OCI-LY7 (cell line): ENCODE measurements around the gene SCGB3A1. TPM values are rescaled to one million over a fixed set of nuclear protein-coding genes. Genes with fewer than 3 reads are reported as not detected.

Experiments
- BruUV-seq: library from RNA; stranded (reverse); fragments of 400-500 nt; replicated peaks from 2 replicates; lab custom pipeline; 2021; lab: Mats Ljungman, UMichigan
- CTCF ChIA-PET: fragments of 300-600 bp; sonication (Branson Sonifier 250); formaldehyde crosslinking; loops from one replicate; lab custom pipeline; 2022; ENCODE audit warnings: antibody characterized with exemption; ENCODE audit not compliant: unreplicated experiment; lab: Charles Lee
- POLR2A ChIA-PET: fragments of 300-600 bp; sonication (Branson Sonifier 250); formaldehyde crosslinking; loops from one replicate; lab custom pipeline; 2022; ENCODE audit warnings: antibody characterized with exemption; lab: Charles Lee
- DNase-seq: peaks from one replicate; pipeline ENCODE4 v3.0.0-alpha.2; 2015; ENCODE audit warnings: low spot score
- H2AFZ ChIP-seq: fragments of 200-600 bp; sonication (generic), shearing (Covaris generic); 2 replicates; pipeline ENCODE4 v1.6.1; 2014; ENCODE audit warnings: mild to moderate bottlenecking, antibody characterized with exemption, low read length, moderate library complexity
- H3K27ac ChIP-seq: fragments of 200-600 bp; sonication (generic); 2 replicates; pipeline ENCODE4 v1.5.1; 2014; ENCODE audit warnings: mixed run types, low read depth, mild to moderate bottlenecking, moderate library complexity, low read length, inconsistent platforms; ENCODE audit not compliant: poor library complexity, severe bottlenecking
- H3K36me3 ChIP-seq: fragments of 200-600 bp; sonication (generic); 2 replicates; pipeline ENCODE4 v1.6.1; 2014; ENCODE audit warnings: mild to moderate bottlenecking, antibody characterized with exemption, low read length, moderate library complexity, mixed read lengths; ENCODE audit not compliant: insufficient read depth
- H3K4me1 ChIP-seq: fragments of 200-600 bp; sonication (generic); 2 replicates; pipeline ENCODE4 v1.5.1; 2014; ENCODE audit warnings: mild to moderate bottlenecking, low read length; ENCODE audit not compliant: insufficient read depth, poor library complexity, severe bottlenecking
- H3K4me2 ChIP-seq: fragments of 200-600 bp; sonication (generic); 2 replicates; pipeline ENCODE4 v1.6.1; 2014; ENCODE audit warnings: mild to moderate bottlenecking, low read length
- H3K4me3 ChIP-seq: fragments of 200-600 bp; sonication (generic); 2 replicates; pipeline ENCODE4 v1.5.1; 2014; ENCODE audit warnings: mild to moderate bottlenecking, low read depth, low read length; ENCODE audit not compliant: poor library complexity, severe bottlenecking
- H3K79me2 ChIP-seq: fragments of 200-600 bp; sonication (generic); 2 replicates; pipeline ENCODE4 v1.6.1; 2016; ENCODE audit warnings: low read depth, mild to moderate bottlenecking, low read length, moderate library complexity, mixed read lengths; ENCODE audit not compliant: insufficient read depth
- H3K9me2 ChIP-seq: fragments of 200-600 bp; sonication (generic); 2 replicates; pipeline ENCODE4 v1.6.1; 2016; ENCODE audit warnings: mild to moderate bottlenecking, low read length, mixed read lengths; ENCODE audit not compliant: insufficient read depth
- H3K9me3 ChIP-seq: fragments of 200-600 bp; sonication (generic); 2 replicates; pipeline ENCODE4 v1.6.1; 2014; ENCODE audit warnings: mild to moderate bottlenecking, mixed run types, low read length, mixed read lengths
- H4K20me1 ChIP-seq: fragments of 200-600 bp; sonication (generic); 2 replicates; pipeline ENCODE4 v1.6.1; 2014; ENCODE audit warnings: mild to moderate bottlenecking, antibody characterized with exemption, low read length, moderate library complexity, mixed read lengths; ENCODE audit not compliant: insufficient read depth
- CTCF ChIP-seq: fragments of 200-600 bp; sonication (generic); conservative IDR thresholded peaks from 2 replicates; pipeline ENCODE4 v1.5.1; 2014; ENCODE audit warnings: mild to moderate bottlenecking, antibody characterized with exemption, low read length, moderate library complexity, mixed read lengths
- EZH2phosphoT487 ChIP-seq: fragments of 200-600 bp; sonication (generic); IDR thresholded peaks from 2 replicates; pipeline ENCODE4 v1.6.1; 2018; ENCODE audit warnings: low read depth, borderline replicate concordance, mild to moderate bottlenecking, mixed run types, antibody characterized with exemption, low read length, moderate library complexity, mixed read lengths
- intact Hi-C: fragments of 100-400 bp; cut with micrococcal nuclease; formaldehyde crosslinking; loops from one replicate; pipeline ENCODE4 v1.10.0; 2022; ENCODE audit not compliant: unreplicated experiment
- total RNA-seq, 2 experiments: library from RNA; depleted of rRNA in 1 of 2; stranded (reverse); fragments of >200 nt in 1 of 2; shearing (Covaris generic) in 1 of 2; gene quantifications; 2 replicates each; pipeline ENCODE4 v1.2.3, GENCODE V29; 2014 to 2022

The SCGB3A1 gene
- total RNA-seq, 2 experiments from 2014 or later = not detected

- no peaks in the 10 kb centered on the region for H3K4me1 ChIP-seq
- no TSS peak for BruUV-seq
- intact Hi-C loops = no loop called here
- no peaks in the 10 kb centered on the region for H3K36me3 ChIP-seq
- no peaks in the 10 kb centered on the region for H3K79me2 ChIP-seq
- H3K4me2 ChIP-seq = no peak overlapping the region
- TF ChIP-seq CTCF = no peak
- no peak for TF ChIP-seq EZH2phosphoT487
- DNase-seq = no peak
- no peak overlapping the region for H3K27ac ChIP-seq
- H2AFZ ChIP-seq = no peak overlapping the region
- H4K20me1 ChIP-seq = no peaks in the 10 kb centered on the region
- H3K9me3 ChIP-seq = no peaks in the 10 kb centered on the region
- H3K9me2 ChIP-seq = no peaks in the 10 kb centered on the region
- ChIA-PET CTCF (no interaction called here), POLR2A (no interaction called here)
- no peak overlapping the region for H3K4me3 ChIP-seq
Measured at GRCh38 chr5:180596115-180596667, 4.9 kb upstream of the SCGB3A1 start.

- POLR2A ChIA-PET = no interaction called here
- DNase-seq = no peak
- intact Hi-C loops = no loop called here
- H3K4me3 ChIP-seq = no peak overlapping the region
- H4K20me1 ChIP-seq = no peaks in the 10 kb centered on the region
- H3K27ac ChIP-seq = no peak overlapping the region
- no peaks in the 10 kb centered on the region for H3K36me3 ChIP-seq
- CTCF ChIA-PET = no interaction called here
- no peaks in the 10 kb centered on the region for H3K9me3 ChIP-seq
- no peaks in the 10 kb centered on the region for H3K79me2 ChIP-seq
- no peak overlapping the region for H3K4me2 ChIP-seq
- no peaks in the 10 kb centered on the region for H3K4me1 ChIP-seq
- no peak overlapping the region for H2AFZ ChIP-seq
- no peak for TF ChIP-seq CTCF
- no peaks in the 10 kb centered on the region for H3K9me2 ChIP-seq
- BruUV-seq = no TSS peak
Measured at GRCh38 chr5:180595381-180596114, 4.2 kb upstream of the SCGB3A1 start.

GRCh38 chr5:180595046-180595379, 3.7 kb upstream of the SCGB3A1 start:
- TF ChIP-seq EZH2phosphoT487 (no peak), CTCF (no peak)
- H3K79me2 ChIP-seq = no peaks in the 10 kb centered on the region
- CTCF ChIA-PET = no interaction called here
- no peak overlapping the region for H2AFZ ChIP-seq
- no peak overlapping the region for H3K4me3 ChIP-seq
- intact Hi-C loops = no loop called here
- no peak overlapping the region for H3K27ac ChIP-seq
- H3K4me1 ChIP-seq = no peaks in the 10 kb centered on the region
- H3K9me2 ChIP-seq = no peaks in the 10 kb centered on the region
- no peaks in the 10 kb centered on the region for H4K20me1 ChIP-seq
- no peaks in the 10 kb centered on the region for H3K36me3 ChIP-seq
- H3K9me3 ChIP-seq = no peaks in the 10 kb centered on the region
- POLR2A ChIA-PET = no interaction called here
- no peak for DNase-seq
- H3K4me2 ChIP-seq = no peak overlapping the region
- BruUV-seq = no TSS peak
